ENCODE results near the gene COX19. TPM values are rescaled to one million over a fixed set of nuclear protein-coding genes. Genes with fewer than 3 reads are reported as not detected.
"Not testable (repeated sequence)": the region's sequence is repeated elsewhere in the genome, so short reads cannot be mapped to it uniquely, and the experiment has no call there.

The COX19 gene
- total RNA-seq, 2 experiments from 2014 or later = 14.1 to 15.6 TPM

- intact Hi-C loops (cut with micrococcal nuclease) = no loop called here
These were observed 23.3 kb downstream of the COX19 start for GRCh38 chr7:951881-952547.

GRCh38 chr7:949021-949934 is 26.1 kb downstream of the COX19 start:
- peaks cover 2% of the 10 kb centered on the region for H3K27me3 Mint-ChIP-seq
- H3K9me3 Mint-ChIP-seq = no peaks in the 10 kb centered on the region
- H3K4me3 Mint-ChIP-seq = no peak overlapping the region
- no peaks in the 10 kb centered on the region for H3K36me3 Mint-ChIP-seq
- H3K4me1 Mint-ChIP-seq (ENCODE audit: low read depth) = peaks cover 7% of the 10 kb centered on the region
- no peak for DNase-seq
- ChIA-PET CTCF (interaction anchor here (1.2 kb wide), 1 partner anchor 39 kb away, joined by 3 read pairs; no protein-coding TSS in a partner anchor), POLR2A (no interaction called here)
- no peak overlapping the region for H3K27ac Mint-ChIP-seq
- intact Hi-C loops (cut with micrococcal nuclease) = no loop called here

More at GRCh38 chr7:951881-952547, 23.3 kb downstream of the COX19 start:
- H3K27me3 Mint-ChIP-seq = peaks cover 5% of the 10 kb centered on the region
- DNase-seq = no peak
- no peaks in the 10 kb centered on the region for H3K9me3 Mint-ChIP-seq
- H3K4me3 Mint-ChIP-seq = peak overlapping the region; percentile 46
- ChIA-PET CTCF (interaction anchor here (1.6 to 5.6 kb wide), 2 partner anchors 41 to 43 kb away, joined by 3 to 54 read pairs; no protein-coding TSS in a partner anchor), POLR2A (no interaction called here)
- no peak overlapping the region for H3K27ac Mint-ChIP-seq
- H3K36me3 Mint-ChIP-seq = no peaks in the 10 kb centered on the region
- peaks cover 7% of the 10 kb centered on the region for H3K4me1 Mint-ChIP-seq (ENCODE audit: low read depth)

- ChIA-PET POLR2A (no interaction called here), CTCF (no interaction called here)
- no peak overlapping the region for H3K4me3 Mint-ChIP-seq
- no peaks in the 10 kb centered on the region for H3K36me3 Mint-ChIP-seq
- DNase-seq = no peak
- H3K27ac Mint-ChIP-seq = no peak overlapping the region
- peaks cover 2% of the 10 kb centered on the region for H3K27me3 Mint-ChIP-seq
- no peaks in the 10 kb centered on the region for H3K9me3 Mint-ChIP-seq
- peaks cover 7% of the 10 kb centered on the region for H3K4me1 Mint-ChIP-seq (ENCODE audit: low read depth)
- intact Hi-C loops (cut with micrococcal nuclease) = no loop called here
These were observed 27.7 kb downstream of the COX19 start for GRCh38 chr7:947391-948210.

GRCh38 chr7:946256-946996 is 28.9 kb downstream of the COX19 start:
- no peak overlapping the region for H3K4me3 Mint-ChIP-seq
- H3K27ac Mint-ChIP-seq = no peak overlapping the region
- CTCF ChIA-PET = no interaction called here
- intact Hi-C loops (cut with micrococcal nuclease) = no loop called here
- peaks cover 2% of the 10 kb centered on the region for H3K27me3 Mint-ChIP-seq
- H3K36me3 Mint-ChIP-seq = no peaks in the 10 kb centered on the region
- no peak for DNase-seq
- H3K9me3 Mint-ChIP-seq = no peaks in the 10 kb centered on the region
- POLR2A ChIA-PET = no interaction called here
- H3K4me1 Mint-ChIP-seq (ENCODE audit: low read depth) = peaks cover 12% of the 10 kb centered on the region

- ChIA-PET POLR2A (no interaction called here), CTCF (no interaction called here)
- Mint-ChIP-seq H3K4me1 (ENCODE audit: low read depth) (peaks cover 17% of the 10 kb centered on the region), H3K9me3 (peaks cover 4% of the 10 kb centered on the region), H3K27ac (no peak overlapping the region), H3K27me3 (peaks cover 2% of the 10 kb centered on the region), H3K36me3 (no peaks in the 10 kb centered on the region), H3K4me3 (no peak overlapping the region)
- intact Hi-C loops (cut with micrococcal nuclease) = no loop called here
- DNase-seq = no peak
These were observed 29.6 kb downstream of the COX19 start for GRCh38 chr7:945556-946255.

DNA sequence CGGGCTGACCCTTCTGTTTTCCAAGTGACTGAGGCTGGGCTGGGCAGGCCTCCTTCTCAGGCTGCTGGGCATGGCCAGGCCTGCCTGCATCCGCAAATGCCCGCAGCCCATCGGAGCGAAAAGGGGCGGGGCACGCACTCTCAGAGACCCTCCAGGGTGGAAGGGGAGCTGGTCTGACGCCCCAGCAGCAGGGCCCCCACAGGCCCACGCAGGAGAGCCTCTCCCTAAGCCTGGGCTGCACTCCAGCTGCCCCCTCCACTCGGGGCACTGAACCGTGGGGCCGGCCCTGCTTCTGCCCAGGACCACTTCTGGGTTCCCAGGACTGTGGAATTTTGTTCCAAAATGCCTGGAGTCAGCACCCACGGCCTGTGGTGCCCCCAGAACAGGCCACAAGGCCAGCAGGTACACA is 30.2 kb downstream of the COX19 start:
- ChIA-PET POLR2A (no interaction called here), CTCF (no interaction called here)
- intact Hi-C loops (cut with micrococcal nuclease) = no loop called here
- H3K4me3 Mint-ChIP-seq = no peak overlapping the region
- DNase-seq = no peak
- peaks cover 19% of the 10 kb centered on the region for H3K4me1 Mint-ChIP-seq (ENCODE audit: low read depth)
- no peak overlapping the region for H3K27ac Mint-ChIP-seq
- H3K27me3 Mint-ChIP-seq = peaks cover 2% of the 10 kb centered on the region
- H3K9me3 Mint-ChIP-seq = peaks cover 10% of the 10 kb centered on the region
- H3K36me3 Mint-ChIP-seq = peaks cover 4% of the 10 kb centered on the region

GRCh38 chr7:944744-945143 is 30.6 kb downstream of the COX19 start:
- H3K4me3 Mint-ChIP-seq = no peak overlapping the region
- H3K36me3 Mint-ChIP-seq = peaks cover 7% of the 10 kb centered on the region
- peaks cover 23% of the 10 kb centered on the region for H3K4me1 Mint-ChIP-seq (ENCODE audit: low read depth)
- intact Hi-C loops (cut with micrococcal nuclease) = no loop called here
- POLR2A ChIA-PET = no interaction called here
- peaks cover 2% of the 10 kb centered on the region for H3K27me3 Mint-ChIP-seq
- H3K27ac Mint-ChIP-seq = no peak overlapping the region
- peaks cover 14% of the 10 kb centered on the region for H3K9me3 Mint-ChIP-seq
- no peak for DNase-seq
- CTCF ChIA-PET = no interaction called here

DNA sequence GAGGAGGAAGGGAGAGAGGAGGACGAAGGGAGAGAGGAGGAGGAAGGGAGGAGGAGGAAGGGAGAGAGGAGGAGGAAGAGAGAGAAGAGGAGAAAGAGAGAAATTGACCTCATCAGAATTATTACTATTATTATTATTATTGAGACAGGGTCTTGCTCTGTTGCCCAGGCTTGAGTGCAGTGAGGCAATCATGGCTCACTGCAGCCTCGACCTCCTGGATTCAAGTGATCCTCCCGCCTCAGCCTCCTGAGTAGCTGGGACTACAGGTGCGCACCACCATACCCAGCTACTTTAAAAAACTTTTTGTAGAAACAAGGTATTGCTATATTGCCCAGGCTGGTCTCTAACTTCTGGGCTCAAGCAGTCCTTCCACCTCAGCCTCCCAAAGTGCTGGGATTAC is 31.6 kb downstream of the COX19 start:
- H3K4me3 Mint-ChIP-seq; H3K27ac Mint-ChIP-seq; H3K36me3 Mint-ChIP-seq; CTCF ChIA-PET; POLR2A ChIA-PET; intact Hi-C loops (cut with micrococcal nuclease); H3K27me3 Mint-ChIP-seq; DNase-seq: not testable (repeated sequence)
- peaks cover 26% of the 10 kb centered on the region for H3K4me1 Mint-ChIP-seq (ENCODE audit: low read depth)
- H3K9me3 Mint-ChIP-seq = peaks cover 14% of the 10 kb centered on the region

DNA sequence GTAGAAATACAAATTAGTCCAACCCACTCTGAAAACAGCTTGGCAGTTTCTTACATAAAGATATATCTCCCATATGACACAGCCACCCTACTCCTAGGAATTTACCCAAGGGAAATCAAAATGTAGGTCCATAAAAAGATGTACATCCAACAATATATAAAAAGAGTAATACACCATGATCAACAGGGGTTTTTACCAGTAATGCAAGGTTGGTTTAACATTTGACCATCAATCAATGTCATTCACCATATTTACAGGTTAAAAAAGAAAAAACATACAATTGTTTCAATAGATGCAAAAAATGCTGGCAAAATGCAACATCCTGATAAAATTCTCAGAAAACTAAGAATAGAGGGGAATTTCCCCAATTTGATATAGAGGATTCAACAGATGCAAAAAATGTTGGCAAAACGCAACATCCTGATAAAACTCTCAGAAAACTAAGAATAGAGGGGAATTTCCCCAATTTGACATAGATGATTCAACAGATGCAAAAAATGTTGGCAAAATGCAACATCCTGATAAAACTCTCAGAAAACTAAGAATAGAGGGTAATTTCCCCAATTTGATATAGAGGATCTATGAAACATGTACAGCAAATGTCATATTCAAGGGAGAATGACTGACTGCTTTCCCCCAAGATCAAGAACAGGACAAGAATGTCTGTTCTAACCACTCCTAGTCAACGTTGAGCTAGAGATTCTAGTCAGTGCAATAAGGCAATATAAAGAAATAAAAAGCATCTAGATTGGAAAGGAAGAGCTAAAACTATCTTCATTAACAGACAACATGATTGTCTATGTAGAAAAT is 34.5 kb downstream of the COX19 start:
- H3K4me3 Mint-ChIP-seq = no peak overlapping the region
- ChIA-PET CTCF (interaction anchor here (0.9 to 1.1 kb wide), 2 partner anchors 31 to 52 kb away, joined by 4 read pairs; no protein-coding TSS in a partner anchor), POLR2A (interaction anchor here (1.0 to 1.5 kb wide), 2 partner anchors 16 to 18 kb away, joined by 3 to 6 read pairs; no protein-coding TSS in a partner anchor)
- H3K27me3 Mint-ChIP-seq = peaks cover 2% of the 10 kb centered on the region
- peaks cover 14% of the 10 kb centered on the region for H3K9me3 Mint-ChIP-seq
- H3K4me1 Mint-ChIP-seq (ENCODE audit: low read depth) = peaks cover 37% of the 10 kb centered on the region
- peaks cover 7% of the 10 kb centered on the region for H3K36me3 Mint-ChIP-seq
- no peak for DNase-seq
- peak overlapping the region; percentile 46 for H3K27ac Mint-ChIP-seq
- intact Hi-C loops (cut with micrococcal nuclease) = loop anchor here (1.0 kb wide), 1 partner anchor 18 kb away; no protein-coding TSS in a partner anchor

- POLR2A ChIA-PET = interaction anchor here (0.6 kb wide), 1 partner anchor 234 kb away, joined by 3 read pairs; no protein-coding TSS in a partner anchor
- CTCF ChIA-PET = interaction anchor here (0.7 to 1.1 kb wide), 3 partner anchors 32 to 599 kb away, joined by 3 to 4 read pairs (median 3); no protein-coding TSS in a partner anchor
These were observed 35.5 kb downstream of the COX19 start for GRCh38 chr7:939843-940242.

More at GRCh38 chr7:939843-940242, 35.5 kb downstream of the COX19 start:
- DNase-seq = no peak
- Mint-ChIP-seq H3K27ac (no peak overlapping the region), H3K4me1 (ENCODE audit: low read depth) (peaks cover 39% of the 10 kb centered on the region), H3K36me3 (peaks cover 7% of the 10 kb centered on the region), H3K4me3 (no peak overlapping the region), H3K27me3 (peaks cover 2% of the 10 kb centered on the region), H3K9me3 (peaks cover 14% of the 10 kb centered on the region)
- intact Hi-C loops (cut with micrococcal nuclease) = no loop called here

All from activated CD4-positive, alpha-beta memory T cell treated with anti-CD3 and anti-CD28 coated beads for 36 hours (primary cell).